Measurements from ENCODE around the gene COX14. TPM values are rescaled to one million over a fixed set of nuclear protein-coding genes. Genes with fewer than 3 reads are reported as not detected.
"Not testable (repeated sequence)": the region's sequence is repeated elsewhere in the genome, so short reads cannot be mapped to it uniquely, and the experiment has no call there.

Gene COX14
- total RNA-seq, 1 donor from 2014 or later: 19.8 TPM

DNA sequence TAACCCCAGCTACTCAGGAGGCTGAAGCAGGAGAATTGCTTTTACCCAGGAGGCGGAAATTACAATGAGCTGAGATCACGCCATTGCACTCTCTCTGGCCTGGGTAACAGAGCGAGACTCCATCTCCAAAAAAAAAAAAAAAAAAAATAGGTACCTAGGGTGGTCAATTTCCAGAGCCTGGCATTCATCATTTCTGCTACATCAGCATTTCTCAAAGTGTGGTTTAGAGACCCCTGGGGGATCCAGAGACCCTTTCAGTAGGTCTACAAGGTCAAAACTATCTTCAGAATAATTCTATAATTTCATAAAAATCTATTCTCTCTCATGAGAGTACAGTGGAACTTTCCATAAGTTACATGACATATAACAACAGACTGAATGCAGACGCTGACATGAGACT, 35.2 kb downstream of the COX14 start:
- intact Hi-C loops (cut with DNase I): no loop called here
- Histone ChIP-seq H3K4me3 (no peak overlapping the region), H3K27ac (no peak overlapping the region), H3K4me1 (peaks cover 3 to 7% of the 10 kb centered on the region in 2 donors), H3K36me3 (peaks cover 6 to 11% of the 10 kb centered on the region in 2 donors), H3K27me3 (no peaks in the 10 kb centered on the region), H3K9me3 (no peaks in the 10 kb centered on the region)
- TF ChIP-seq, protein P1, sequence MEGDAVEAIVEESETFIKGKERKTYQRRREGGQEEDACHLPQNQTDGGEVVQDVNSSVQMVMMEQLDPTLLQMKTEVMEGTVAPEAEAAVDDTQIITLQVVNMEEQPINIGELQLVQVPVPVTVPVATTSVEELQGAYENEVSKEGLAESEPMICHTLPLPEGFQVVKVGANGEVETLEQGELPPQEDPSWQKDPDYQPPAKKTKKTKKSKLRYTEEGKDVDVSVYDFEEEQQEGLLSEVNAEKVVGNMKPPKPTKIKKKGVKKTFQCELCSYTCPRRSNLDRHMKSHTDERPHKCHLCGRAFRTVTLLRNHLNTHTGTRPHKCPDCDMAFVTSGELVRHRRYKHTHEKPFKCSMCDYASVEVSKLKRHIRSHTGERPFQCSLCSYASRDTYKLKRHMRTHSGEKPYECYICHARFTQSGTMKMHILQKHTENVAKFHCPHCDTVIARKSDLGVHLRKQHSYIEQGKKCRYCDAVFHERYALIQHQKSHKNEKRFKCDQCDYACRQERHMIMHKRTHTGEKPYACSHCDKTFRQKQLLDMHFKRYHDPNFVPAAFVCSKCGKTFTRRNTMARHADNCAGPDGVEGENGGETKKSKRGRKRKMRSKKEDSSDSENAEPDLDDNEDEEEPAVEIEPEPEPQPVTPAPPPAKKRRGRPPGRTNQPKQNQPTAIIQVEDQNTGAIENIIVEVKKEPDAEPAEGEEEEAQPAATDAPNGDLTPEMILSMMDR (IDR thresholded peaks at IDR 0.05): no peak
- no peak for DNase-seq (ENCODE audit: low spot score in 2 of 2)

DNA sequence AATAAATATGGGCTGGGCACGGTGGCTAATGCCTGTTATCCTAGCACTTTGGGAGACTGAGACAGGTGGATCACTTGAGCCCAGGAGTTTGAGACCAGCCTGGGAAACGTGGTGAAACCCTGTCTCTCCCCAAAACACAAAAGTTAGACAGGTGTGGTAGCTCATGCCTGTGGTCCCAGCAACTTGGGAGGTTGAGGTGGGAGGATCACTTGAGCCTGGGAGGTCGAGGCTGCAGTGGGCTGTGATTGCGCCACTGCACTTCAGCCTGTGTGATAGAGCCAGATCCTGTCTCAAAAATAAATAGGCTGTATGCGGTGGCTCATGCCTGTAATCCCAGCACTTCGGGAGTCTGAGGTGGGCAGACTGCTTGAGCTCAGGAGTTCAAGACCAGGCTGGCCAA, 36.0 kb downstream of the COX14 start:
- intact Hi-C loops (cut with DNase I); H3K9me3 ChIP-seq; H3K27ac ChIP-seq: not testable (repeated sequence)

DNA sequence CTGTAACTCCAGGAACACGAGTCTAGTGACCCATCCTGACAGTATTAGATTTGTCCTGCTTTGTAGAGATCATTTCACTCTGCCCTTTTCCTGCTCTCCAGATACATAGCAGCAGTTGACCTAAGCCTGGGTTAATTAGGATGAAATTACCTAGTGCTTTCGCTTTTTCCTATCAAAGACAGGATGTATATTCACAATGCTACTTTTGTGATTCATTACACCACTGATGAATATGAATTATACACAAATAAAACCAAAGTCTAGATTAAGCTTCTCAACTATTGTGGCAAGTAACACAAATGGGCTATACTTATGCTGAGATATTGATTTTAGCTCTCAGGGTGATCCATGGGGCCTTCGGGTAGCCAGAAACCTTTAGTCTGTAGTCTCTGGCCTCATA, 37.3 kb downstream of the COX14 start:
- no peak overlapping the region for H3K27ac ChIP-seq
- TF ChIP-seq, protein P1 (IDR thresholded peaks at IDR 0.05): no peak
- intact Hi-C loops (cut with DNase I): no loop called here
- H3K9me3 ChIP-seq: no peaks in the 10 kb centered on the region
- no peak for DNase-seq (ENCODE audit: low spot score in 2 of 2)
- peaks cover 3 to 7% of the 10 kb centered on the region in 2 donors for H3K4me1 ChIP-seq
- no peak overlapping the region for H3K4me3 ChIP-seq
- no peaks in the 10 kb centered on the region for H3K27me3 ChIP-seq
- no peaks in the 10 kb centered on the region for H3K36me3 ChIP-seq

More for the DNA sequence above, 36.0 kb downstream of the COX14 start:
- H3K36me3 ChIP-seq: peaks cover 1 to 10% of the 10 kb centered on the region in 2 donors
- not testable (repeated sequence) for H3K4me3 ChIP-seq; H3K4me1 ChIP-seq; H3K27me3 ChIP-seq; DNase-seq (ENCODE audit: low spot score in 2 of 2)

- Histone ChIP-seq H3K36me3 (no peaks in the 10 kb centered on the region), H3K27ac (no peak overlapping the region), H3K4me3 (no peak overlapping the region), H3K9me3 (no peaks in the 10 kb centered on the region), H3K4me1 (peaks cover 0 to 1% of the 10 kb centered on the region in 2 donors), H3K27me3 (no peaks in the 10 kb centered on the region)
- intact Hi-C loops (cut with DNase I): no loop called here
- no peak for DNase-seq (ENCODE audit: low spot score in 2 of 2)
- TF ChIP-seq, protein P1 (IDR thresholded peaks at IDR 0.05): no peak
Observed at GRCh38 chr12:50151047-50151687, 39.1 kb downstream of the COX14 start.

DNA sequence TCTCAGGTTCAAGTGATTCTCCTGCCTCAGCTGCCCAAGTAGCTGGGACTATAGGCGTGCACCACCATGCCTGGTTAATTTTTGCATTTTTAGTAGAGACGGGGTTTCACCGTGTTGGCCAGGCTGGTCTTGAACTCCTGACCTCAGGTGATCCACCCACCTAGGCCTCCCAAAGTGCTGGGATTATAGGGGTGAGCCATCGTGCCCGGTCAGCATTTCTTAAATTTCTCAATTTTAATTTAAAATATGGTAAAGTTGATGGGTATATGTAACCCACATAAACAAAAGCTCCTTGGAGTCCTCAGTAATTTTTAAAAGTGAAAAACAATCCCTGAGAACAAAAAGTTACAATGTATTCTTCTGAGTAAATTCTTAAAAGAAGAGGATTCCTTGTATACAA, 42.9 kb downstream of the COX14 start:
- DNase-seq (ENCODE audit: low spot score in 2 of 2); H3K9me3 ChIP-seq; intact Hi-C loops (cut with DNase I); H3K4me3 ChIP-seq; H3K36me3 ChIP-seq; H3K27me3 ChIP-seq; H3K27ac ChIP-seq; H3K4me1 ChIP-seq: not testable (repeated sequence)

DNA sequence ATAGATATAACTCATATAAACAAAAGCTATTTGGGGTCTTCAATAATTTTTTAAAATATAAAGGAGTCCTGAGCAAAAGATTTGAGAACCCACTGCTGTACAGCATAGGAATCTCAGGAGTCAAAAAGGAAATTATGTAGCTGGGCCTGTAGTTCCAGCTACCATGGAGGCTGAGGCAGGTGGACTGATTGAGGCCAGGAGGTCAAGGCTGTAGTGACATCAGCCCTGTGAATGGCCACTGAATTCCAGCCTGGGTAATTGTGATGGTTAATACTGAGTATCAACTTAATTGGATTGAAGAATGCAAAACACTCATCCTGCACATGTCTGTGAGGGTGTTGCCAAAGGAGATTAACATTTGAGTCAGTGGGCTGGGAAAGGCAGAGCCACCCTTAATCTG, 44.6 kb downstream of the COX14 start:
- Histone ChIP-seq H3K4me1 (no peaks in the 10 kb centered on the region), H3K4me3 (no peak overlapping the region), H3K27me3 (no peaks in the 10 kb centered on the region), H3K9me3 (no peaks in the 10 kb centered on the region), H3K27ac (no peak overlapping the region), H3K36me3 (peaks cover 0 to 4% of the 10 kb centered on the region in 2 donors)
- DNase-seq (ENCODE audit: low spot score in 2 of 2): no peak
- intact Hi-C loops (cut with DNase I): no loop called here
- TF ChIP-seq, protein P1 (IDR thresholded peaks at IDR 0.05): no peak

DNA sequence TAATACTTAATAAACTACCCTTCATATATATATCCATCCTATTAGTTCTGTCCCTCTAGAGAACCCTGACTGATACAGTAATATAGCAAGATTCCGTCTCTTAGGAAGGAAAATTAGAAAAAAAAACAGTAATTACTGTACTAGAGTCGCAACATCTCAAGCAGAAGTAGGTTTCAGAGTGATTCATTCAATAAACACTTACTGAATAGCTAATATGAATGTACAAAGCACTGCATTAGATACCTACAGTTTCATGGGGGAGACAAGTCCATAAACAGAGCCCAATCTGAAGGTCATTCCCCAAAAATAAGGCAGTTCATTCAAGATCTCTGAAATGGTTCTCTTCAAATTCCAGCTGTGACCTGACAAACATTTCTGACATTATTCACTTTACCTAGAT, 45.2 kb downstream of the COX14 start:
- Histone ChIP-seq H3K27ac (no peak overlapping the region), H3K36me3 (peaks cover 0 to 4% of the 10 kb centered on the region in 2 donors), H3K4me1 (no peaks in the 10 kb centered on the region), H3K27me3 (no peaks in the 10 kb centered on the region), H3K4me3 (no peak overlapping the region), H3K9me3 (no peaks in the 10 kb centered on the region)
- TF ChIP-seq, protein P1 (IDR thresholded peaks at IDR 0.05): no peak
- intact Hi-C loops (cut with DNase I): no loop called here
- no peak for DNase-seq (ENCODE audit: low spot score in 2 of 2)

All from ascending aorta (tissue), 2 donors.